GM18951 (cell line): ENCODE results near the gene EIF2S3B.

Experiments used
- POLR2A ChIP-seq: IDR thresholded peaks from 4 replicates; pipeline ENCODE4 v1.6.1; 2011; ENCODE audit warnings: mild to moderate bottlenecking; ENCODE audit not compliant: insufficient read length, insufficient read depth; ENCODE audit errors: extremely low read depth
- in situ Hi-C: fragments of 300-500 bp; cut with MboI; formaldehyde crosslinking; loops from one replicate; pipeline ENCODE4 v1.12.0; 2022; ENCODE audit warnings: low sequenced_read_pairs, mixed read lengths, inconsistent platforms; ENCODE audit not compliant: unreplicated experiment

The EIF2S3B gene

DNA sequence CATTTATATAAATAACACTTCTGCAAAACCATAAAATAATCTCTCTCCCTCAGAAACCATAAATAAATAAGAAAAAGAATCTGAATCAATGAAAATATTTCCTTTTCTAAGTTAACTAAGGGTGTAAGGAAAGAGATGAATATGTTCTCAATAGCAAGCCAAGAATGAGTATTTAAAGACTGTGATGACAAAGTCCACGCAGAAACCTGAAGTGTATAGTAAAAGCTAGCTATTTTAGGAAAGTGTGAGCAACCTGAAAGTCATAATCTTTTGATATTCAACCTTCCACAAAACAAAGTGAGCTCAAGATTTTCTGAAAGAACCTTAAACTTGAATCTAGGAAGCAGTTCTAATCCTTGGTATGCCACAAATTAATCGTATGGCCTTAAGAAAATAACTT lies 15.9 kb downstream of the EIF2S3B start:
- in situ Hi-C loops = no loop called here

DNA sequence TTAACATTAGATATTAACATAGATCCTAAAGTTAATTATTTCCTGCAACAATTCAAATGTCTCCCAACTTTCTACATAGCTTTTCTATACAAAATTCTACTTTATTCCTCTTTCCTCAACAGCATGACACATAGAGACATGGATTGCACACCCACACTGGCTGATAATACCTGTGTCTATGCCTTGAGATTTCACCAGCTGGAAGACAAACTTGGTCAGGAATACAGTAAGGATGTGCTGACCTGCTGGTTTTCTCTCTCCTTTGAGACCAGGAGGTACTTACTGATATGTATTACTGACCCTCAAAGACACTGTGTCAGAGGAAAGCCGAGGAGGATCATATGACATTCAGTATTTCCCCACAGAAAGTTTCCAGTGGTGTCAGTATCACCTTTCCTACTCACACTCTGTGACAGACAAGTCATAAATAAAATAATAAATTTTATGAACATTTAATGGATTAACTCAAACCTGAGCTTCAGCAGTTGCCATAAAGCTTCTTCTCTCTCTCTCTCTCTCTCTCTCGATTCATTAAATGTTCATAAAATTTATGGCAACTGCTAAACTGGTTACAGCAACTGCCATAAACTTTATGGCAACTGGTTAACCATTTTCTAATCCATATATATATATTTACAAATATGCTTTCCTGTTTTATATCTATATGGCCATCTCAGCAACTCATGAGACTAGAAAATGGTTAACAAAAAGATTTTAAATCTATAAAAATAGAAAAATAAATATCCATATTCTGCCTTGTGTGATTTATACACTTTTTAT lies 22.7 kb downstream of the EIF2S3B start:
- in situ Hi-C loops = no loop called here
- TF ChIP-seq POLR2A = no peak

More for the DNA sequence above, 15.9 kb downstream of the EIF2S3B start:
- TF ChIP-seq POLR2A = no peak

DNA sequence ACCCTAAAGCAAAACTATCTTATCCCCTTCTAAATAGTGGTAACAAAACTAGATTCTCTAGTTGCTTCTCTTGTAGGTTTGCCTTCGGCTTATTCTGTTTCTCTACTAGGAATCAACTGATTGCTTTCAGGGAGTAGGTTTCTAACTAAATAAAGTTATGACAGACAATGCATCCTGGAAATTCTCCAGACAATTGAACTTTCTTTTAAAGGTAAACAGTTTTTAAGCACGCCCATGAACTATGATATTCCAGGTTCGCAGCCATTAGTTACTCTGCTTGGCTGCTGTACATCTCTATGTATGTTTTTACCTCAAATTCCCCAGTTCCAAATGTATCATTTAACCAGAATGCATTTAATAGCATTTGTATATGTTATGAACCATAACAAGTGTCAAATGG lies 23.9 kb downstream of the EIF2S3B start:
- in situ Hi-C loops = no loop called here
- TF ChIP-seq POLR2A = no peak

DNA sequence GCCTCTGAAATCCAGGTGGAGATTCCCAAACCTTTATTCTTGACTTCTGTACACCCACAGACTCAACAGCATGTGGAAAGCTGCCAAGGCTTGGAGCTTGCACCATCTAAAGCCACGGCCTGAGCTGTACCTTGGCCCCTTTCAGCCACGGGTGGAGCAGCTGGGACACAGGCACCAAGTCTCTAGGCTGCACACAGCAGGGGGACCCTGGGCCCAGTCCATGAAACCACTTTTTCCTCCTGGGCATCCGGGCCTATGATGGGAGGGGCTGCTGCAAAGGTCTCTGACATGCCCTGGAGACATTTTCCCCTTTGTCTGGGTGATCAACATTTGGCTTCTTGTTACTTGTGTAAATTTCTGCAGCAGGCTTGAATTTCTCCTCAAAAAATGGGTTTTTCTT lies 32.0 kb downstream of the EIF2S3B start:
- no peak for TF ChIP-seq POLR2A
- in situ Hi-C loops = no loop called here

DNA sequence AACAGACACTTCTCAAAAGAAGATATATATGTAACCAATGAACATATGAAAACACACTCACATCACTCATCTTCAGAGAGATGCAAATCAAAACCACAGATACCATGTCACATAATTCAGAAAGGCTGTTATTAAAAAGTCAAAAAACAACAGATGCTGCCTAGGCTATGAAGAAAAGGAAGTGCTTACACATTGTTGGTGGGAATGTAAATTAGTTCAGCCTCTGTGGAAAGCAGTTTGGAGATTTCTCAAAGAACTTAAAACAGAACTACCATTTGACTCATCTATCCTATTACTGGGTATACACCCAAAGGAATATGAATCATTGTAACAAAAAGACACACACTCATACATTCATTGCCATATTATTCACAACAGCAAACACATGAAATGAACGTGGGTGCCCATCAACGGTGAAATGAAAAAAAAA lies 35.1 kb downstream of the EIF2S3B start:
- in situ Hi-C loops = no loop called here
- TF ChIP-seq POLR2A = no peak

DNA sequence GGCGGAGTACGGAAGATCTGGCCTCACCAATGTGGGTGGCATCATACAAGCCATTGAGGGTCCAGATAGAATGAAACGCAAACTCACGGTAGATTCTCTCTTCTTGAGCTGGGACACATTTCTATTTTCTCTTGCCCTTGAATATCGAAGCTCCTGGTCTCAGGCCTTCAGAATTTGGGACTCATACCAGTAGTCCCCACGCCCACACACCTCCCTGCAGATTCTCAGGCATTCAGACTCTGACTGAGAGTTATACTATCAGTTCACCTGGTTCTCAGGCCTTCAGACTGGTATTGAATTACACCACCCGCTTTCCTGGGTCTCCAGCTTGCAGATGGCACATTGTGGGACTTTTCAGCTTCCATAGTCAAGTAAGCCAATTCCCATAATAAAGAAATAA lies 37.8 kb downstream of the EIF2S3B start:
- in situ Hi-C loops = no loop called here
- TF ChIP-seq POLR2A = no peak

DNA sequence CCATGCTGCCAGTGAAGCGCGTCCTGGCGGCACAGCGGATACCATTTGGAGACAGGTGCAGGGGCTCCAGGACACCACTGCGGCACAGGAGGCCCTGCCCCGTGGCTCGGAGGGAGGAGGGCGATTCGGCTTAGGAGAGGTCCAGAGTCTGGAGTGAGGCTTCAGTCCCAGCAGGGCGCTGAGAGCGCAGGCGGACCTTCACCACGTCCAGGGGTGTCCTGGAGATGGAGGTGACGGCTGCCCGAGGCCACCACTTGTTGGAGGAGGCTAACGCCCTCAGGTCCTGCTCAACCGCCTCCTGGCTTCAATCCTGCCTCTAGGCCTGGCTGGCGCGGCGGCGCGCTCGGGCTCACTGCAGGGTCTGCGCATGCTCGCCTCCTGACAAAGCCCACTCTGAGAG lies 45.7 kb downstream of the EIF2S3B start:
- in situ Hi-C loops = no loop called here
- no peak for TF ChIP-seq POLR2A

DNA sequence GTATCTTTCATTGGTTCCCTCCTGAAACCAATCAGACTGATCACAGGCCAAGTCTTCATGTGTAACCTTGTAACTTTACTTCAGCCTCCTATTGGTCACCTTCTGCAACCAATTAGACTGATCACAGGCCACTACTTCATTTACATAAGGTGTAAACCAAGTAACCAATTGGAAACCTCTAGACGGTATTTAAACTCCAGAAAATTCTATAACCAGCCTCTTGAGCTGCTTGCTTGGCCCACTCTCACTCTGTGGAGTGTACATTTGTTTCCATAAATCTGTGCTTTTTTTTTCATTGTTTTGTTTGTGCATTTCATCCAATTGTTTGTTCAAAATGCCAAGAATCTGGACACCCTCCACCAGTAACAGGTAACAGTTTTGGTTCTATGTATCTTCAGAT lies 47.5 kb downstream of the EIF2S3B start:
- in situ Hi-C loops = no loop called here
- no peak for TF ChIP-seq POLR2A

DNA sequence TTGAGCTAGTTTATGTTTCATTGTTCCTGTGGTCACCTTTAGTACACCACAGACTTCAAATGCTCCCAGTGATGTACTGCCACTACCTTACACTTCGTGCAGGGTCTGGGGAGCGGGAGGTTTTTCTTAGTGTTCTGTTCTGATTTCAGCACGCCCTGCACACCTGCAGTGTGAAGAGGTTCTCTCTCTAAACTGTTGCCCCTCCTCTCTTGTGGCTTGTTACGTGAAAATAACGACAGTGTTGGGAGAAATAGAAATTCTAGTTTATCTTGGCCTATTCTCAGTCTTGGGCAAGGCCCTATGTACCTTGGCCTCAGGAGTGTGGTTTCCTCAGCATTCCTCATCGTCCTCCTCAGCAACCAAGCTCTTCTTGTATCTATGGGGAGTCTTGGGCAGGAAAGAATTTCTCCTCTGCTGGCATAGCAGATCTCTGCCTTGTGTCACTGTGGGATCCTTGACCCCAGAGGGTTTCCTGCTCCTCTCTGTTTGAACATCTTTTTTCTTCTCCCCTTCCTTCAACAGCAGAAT lies 48.6 kb downstream of the EIF2S3B start:
- in situ Hi-C loops = no loop called here
- no peak for TF ChIP-seq POLR2A

DNA sequence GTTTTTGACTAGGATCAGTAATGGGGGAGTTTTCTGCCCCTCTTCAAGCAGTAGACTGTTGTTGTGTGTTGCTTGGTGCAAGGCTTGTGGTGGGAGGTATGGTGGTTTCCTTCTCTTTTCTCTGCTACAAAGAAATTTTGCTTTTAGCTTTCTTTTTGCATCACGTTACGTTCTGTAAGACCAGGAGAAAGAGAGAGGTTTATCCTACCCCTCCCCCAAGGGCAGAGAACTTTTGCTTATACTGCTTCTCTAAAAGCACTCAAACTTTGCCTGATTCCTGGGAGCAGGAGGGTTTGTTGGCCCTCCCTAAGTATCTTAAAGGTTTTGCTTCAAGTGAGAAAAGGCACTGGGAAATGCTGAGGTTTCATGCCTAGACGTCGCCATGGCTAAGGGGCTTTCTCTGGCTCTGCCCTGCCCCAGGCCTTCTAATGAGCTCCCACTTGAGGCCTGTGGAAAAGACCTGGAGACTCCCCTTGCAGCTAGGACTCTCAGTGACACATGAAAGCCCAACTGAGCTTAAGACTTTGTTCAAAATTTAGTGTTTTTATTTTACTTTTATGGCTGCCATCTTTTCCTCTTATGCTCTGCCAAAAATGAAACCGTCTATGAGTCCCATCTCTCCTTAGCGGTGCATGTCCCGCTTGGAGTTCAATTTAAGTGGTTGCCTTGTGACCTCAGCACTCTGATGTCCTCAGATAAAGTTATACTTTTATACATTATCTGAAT lies 49.2 kb downstream of the EIF2S3B start:
- TF ChIP-seq POLR2A = no peak
- in situ Hi-C loops = no loop called here

DNA sequence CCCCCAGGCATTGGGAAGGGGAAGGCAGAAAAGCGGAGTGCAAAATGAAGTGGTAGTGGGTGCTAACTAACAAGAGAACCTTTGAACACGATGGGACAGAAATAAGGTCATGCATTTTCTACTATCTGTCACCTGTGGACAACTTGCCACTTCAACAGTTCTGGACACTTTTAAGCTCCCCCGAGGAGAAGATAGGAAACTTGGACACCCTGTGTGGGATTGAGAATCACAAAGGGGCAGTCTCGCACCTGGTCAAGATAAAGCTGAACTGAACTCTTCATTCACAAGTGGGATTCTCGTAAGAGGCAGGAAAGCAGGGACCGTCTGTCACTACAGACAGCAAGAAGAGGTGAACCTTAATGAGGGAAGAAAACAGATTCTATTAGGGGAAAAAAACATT lies 51.6 kb downstream of the EIF2S3B start:
- TF ChIP-seq POLR2A = no peak

DNA sequence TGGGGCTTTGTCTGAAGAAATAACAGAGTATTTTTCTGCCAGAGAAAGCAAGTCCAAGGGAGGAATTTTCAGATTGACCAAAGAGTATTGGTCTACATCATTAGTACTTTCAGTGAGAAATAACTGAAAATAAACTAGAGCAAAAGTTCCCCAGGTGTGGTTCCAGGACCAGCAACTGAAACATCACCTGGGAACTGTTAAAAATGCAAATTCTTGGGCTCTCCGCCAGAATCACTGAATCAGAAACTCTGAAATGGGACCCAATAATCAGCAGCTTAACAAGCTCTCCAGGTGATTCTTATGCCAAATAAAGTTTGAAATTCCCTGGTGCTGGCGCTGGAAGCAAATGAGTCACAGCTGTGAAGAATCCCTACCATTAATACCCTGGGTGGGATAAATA lies 52.1 kb downstream of the EIF2S3B start:
- no peak for TF ChIP-seq POLR2A
- in situ Hi-C loops = no loop called here

More for the DNA sequence above, 51.6 kb downstream of the EIF2S3B start:
- in situ Hi-C loops = no loop called here
